H9 (cell line): ENCODE data around the gene CHMP4A. TPM values are rescaled to one million over a fixed set of nuclear protein-coding genes. Genes with fewer than 3 reads are reported as not detected.

Experiments
- DNase-seq: peaks from one replicate; pipeline ENCODE4 v3.0.0-alpha.2; 2017
- H2AFZ ChIP-seq: one replicate; pipeline ENCODE4 v1.6.1; 2013; ENCODE audit warnings: mild to moderate bottlenecking, low read length, control low read depth, moderate library complexity
- H2AK5ac ChIP-seq: 2 replicates; pipeline ENCODE4 v1.6.1; 2013; ENCODE audit warnings: low read length, control low read depth, mixed read lengths; ENCODE audit not compliant: insufficient read length
- H2BK120ac ChIP-seq: one replicate; pipeline ENCODE4 v1.6.1; 2013; ENCODE audit warnings: low read depth, mild to moderate bottlenecking, low read length, control low read depth, inconsistent platforms; ENCODE audit not compliant: poor library complexity, severe bottlenecking
- H2BK12ac ChIP-seq: 2 replicates; pipeline ENCODE4 v1.6.1; 2013; ENCODE audit warnings: low read length, control low read depth, mixed read lengths, low read depth; ENCODE audit not compliant: insufficient read length
- H2BK15ac ChIP-seq: 2 replicates; pipeline ENCODE4 v1.6.1; 2013; ENCODE audit warnings: low read depth, low read length, control low read depth
- H2BK20ac ChIP-seq: one replicate; pipeline ENCODE4 v1.6.1; 2013; ENCODE audit warnings: low read depth, mild to moderate bottlenecking, low read length, control low read depth, inconsistent platforms; ENCODE audit not compliant: poor library complexity, severe bottlenecking
- H2BK5ac ChIP-seq: 2 replicates; pipeline ENCODE4 v1.6.1; 2013; ENCODE audit warnings: low read length, control low read depth, mixed read lengths; ENCODE audit not compliant: insufficient read length
- H3K14ac ChIP-seq: 2 replicates; pipeline ENCODE4 v1.6.1; 2013; ENCODE audit warnings: low read length, control low read depth; ENCODE audit not compliant: insufficient read depth
- H3K18ac ChIP-seq: 2 replicates; pipeline ENCODE4 v1.6.1; 2013; ENCODE audit warnings: low read depth, mild to moderate bottlenecking, mixed read lengths, low read length, control low read depth; ENCODE audit not compliant: insufficient read length
- H3K23ac ChIP-seq: 2 replicates; pipeline ENCODE4 v1.6.1; 2013; ENCODE audit warnings: low read length, control low read depth, mixed read lengths, low read depth; ENCODE audit not compliant: insufficient read length
- H3K23me2 ChIP-seq: 2 replicates; pipeline ENCODE4 v1.6.1; 2013; ENCODE audit warnings: low read depth, mild to moderate bottlenecking, mixed read lengths, low read length, control low read depth; ENCODE audit not compliant: insufficient read length, poor library complexity, severe bottlenecking
- H3K27ac ChIP-seq: 2 replicates; pipeline ENCODE4 v1.5.1; 2013; ENCODE audit warnings: low read length, control low read depth, mixed read lengths, low read depth; ENCODE audit not compliant: insufficient read length
- H3K27me3 ChIP-seq: 2 replicates; pipeline ENCODE4 v1.6.1; 2013; ENCODE audit warnings: low read length, control low read depth, inconsistent platforms; ENCODE audit not compliant: insufficient read depth
- H3K4ac ChIP-seq: 2 replicates; pipeline ENCODE4 v1.6.1; 2013; ENCODE audit warnings: low read depth, mild to moderate bottlenecking, control low read depth, inconsistent platforms, low read length, moderate library complexity
- H3K4me1 ChIP-seq: 2 replicates; pipeline ENCODE4 v1.6.1; 2013; ENCODE audit warnings: low read length, control low read depth, inconsistent platforms; ENCODE audit not compliant: insufficient read depth
- H3K4me2 ChIP-seq: 2 replicates; pipeline ENCODE4 v1.6.1; 2013; ENCODE audit warnings: low read length, control low read depth, mixed read lengths; ENCODE audit not compliant: insufficient read length, insufficient read depth
- H3K56ac ChIP-seq: 2 replicates; pipeline ENCODE4 v1.6.1; 2013; ENCODE audit warnings: low read depth, mild to moderate bottlenecking, mixed read lengths, low read length, control low read depth; ENCODE audit not compliant: insufficient read length
- H3K79me1 ChIP-seq: 2 replicates; pipeline ENCODE4 v1.6.1; 2013; ENCODE audit warnings: low read depth, mild to moderate bottlenecking, moderate library complexity, low read length, control low read depth, inconsistent platforms; ENCODE audit not compliant: insufficient read depth, poor library complexity, severe bottlenecking
- H3K79me2 ChIP-seq: 2 replicates; pipeline ENCODE4 v1.6.1; 2013; ENCODE audit warnings: low read length, control low read depth, inconsistent platforms; ENCODE audit not compliant: insufficient read depth
- H3K9ac ChIP-seq: 2 replicates; pipeline ENCODE4 v1.6.1; 2013; ENCODE audit warnings: low read length, control low read depth, mixed read lengths; ENCODE audit not compliant: insufficient read length; ENCODE audit errors: extremely low read depth
- H3K9me3 ChIP-seq: one replicate; pipeline ENCODE4 v1.6.1; 2013; ENCODE audit warnings: low read depth, low read length, inconsistent platforms; ENCODE audit not compliant: control insufficient read depth
- H3T11ph ChIP-seq: one replicate; pipeline ENCODE4 v1.6.1; 2013; ENCODE audit warnings: mild to moderate bottlenecking, low read length, control low read depth, inconsistent platforms
- H4K20me1 ChIP-seq: one replicate; pipeline ENCODE4 v1.6.1; 2013; ENCODE audit not compliant: control insufficient read depth, insufficient read length, insufficient read depth
- H4K5ac ChIP-seq: 2 replicates; pipeline ENCODE4 v1.6.1; 2013; ENCODE audit warnings: low read depth, mild to moderate bottlenecking, mixed read lengths, low read length, control low read depth; ENCODE audit not compliant: insufficient read length
- H4K8ac ChIP-seq: replicated peaks from 2 replicates; pipeline ENCODE4 v1.6.1; 2013; ENCODE audit warnings: low read length, control low read depth, mixed read lengths, low read depth; ENCODE audit not compliant: insufficient read length
- H4K91ac ChIP-seq: 2 replicates; pipeline ENCODE4 v1.6.1; 2013; ENCODE audit warnings: low read depth, mild to moderate bottlenecking, moderate library complexity, mixed read lengths, low read length, control low read depth; ENCODE audit not compliant: insufficient read length
- H3K27ac Mint-ChIP-seq, 3 experiments: 2 replicates in 2 of 3; 3 replicates in 1 of 3; pipeline ENCODE4 v1.8.0; 2020 to 2021; ENCODE audit warnings: mixed read lengths in 3 of 3, mild to moderate bottlenecking in 1 of 3, moderate library complexity in 1 of 3
- H3K27me3 Mint-ChIP-seq: 2 replicates; pipeline ENCODE4 v1.8.0; 2021; ENCODE audit warnings: low read depth, mild to moderate bottlenecking, moderate library complexity, mixed read lengths
- H3K36me3 Mint-ChIP-seq, 3 experiments: 2 replicates in 2 of 3; 3 replicates in 1 of 3; pipeline ENCODE4 v1.8.0; 2020 to 2021; ENCODE audit warnings: low read depth in 3 of 3, mixed read lengths in 3 of 3; ENCODE audit not compliant: insufficient read depth in 1 of 3
- H3K4me1 Mint-ChIP-seq, 2 experiments: 2 replicates each; pipeline ENCODE4 v1.8.0; 2020; ENCODE audit warnings: mixed read lengths in 2 of 2
- H3K4me3 Mint-ChIP-seq, 2 experiments: 2 replicates in 1 of 2; 3 replicates in 1 of 2; pipeline ENCODE4 v1.8.0; 2020 to 2021; ENCODE audit warnings: mild to moderate bottlenecking in 2 of 2, mixed read lengths in 2 of 2, moderate library complexity in 1 of 2
- H3K9me3 Mint-ChIP-seq, 2 experiments: 2 replicates in 1 of 2; 3 replicates in 1 of 2; pipeline ENCODE4 v1.8.0; 2020; ENCODE audit warnings: mild to moderate bottlenecking in 2 of 2, mixed read lengths in 2 of 2, moderate library complexity in 1 of 2
- WGBS: extraction: QIAGEN DNeasy Blood & Tissue Kit; methylation state at CpG from one replicate; pipeline ENCODE4 v1.1.7; 2013; ENCODE audit warnings: missing lambda C conversion rate, low lambda C conversion rate, mixed read lengths; ENCODE audit not compliant: insufficient read length; ENCODE audit errors: extremely low coverage; 5-methylcytosine and 5-hydroxymethylcytosine counted together
- long read RNA-seq: library from polyadenylated mRNA; unstranded; transcript quantifications from one replicate; pipeline ENCODE4 v2.0.0, GENCODE V29; 2020
- total RNA-seq: library from RNA; stranded (reverse); gene quantifications from 2 replicates; pipeline ENCODE4 v1.2.1, GENCODE V29; 2021
- TF ChIP-seq, protein P1 (sequence below): fragments of 200-600 bp; sonication (generic); conservative IDR thresholded peaks from 3 replicates; pipeline ENCODE4 v1.8.0; 2021; ENCODE audit warnings: antibody characterized with exemption, mild to moderate bottlenecking

CHMP4A gene, protein sequence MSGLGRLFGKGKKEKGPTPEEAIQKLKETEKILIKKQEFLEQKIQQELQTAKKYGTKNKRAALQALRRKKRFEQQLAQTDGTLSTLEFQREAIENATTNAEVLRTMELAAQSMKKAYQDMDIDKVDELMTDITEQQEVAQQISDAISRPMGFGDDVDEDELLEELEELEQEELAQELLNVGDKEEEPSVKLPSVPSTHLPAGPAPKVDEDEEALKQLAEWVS
- total RNA-seq, result 42.0 and 46.2 TPM in 2 replicates
- long read RNA-seq, transcript CHMP4A-201 (6 exons, 1,393 nt), result major isoform, 92 of 105 reads
- long read RNA-seq, partial matches to known transcripts, result 0 of 105 reads
- long read RNA-seq, other reads (novel, unspliced or antisense), result 11 of 105 reads

DNA sequence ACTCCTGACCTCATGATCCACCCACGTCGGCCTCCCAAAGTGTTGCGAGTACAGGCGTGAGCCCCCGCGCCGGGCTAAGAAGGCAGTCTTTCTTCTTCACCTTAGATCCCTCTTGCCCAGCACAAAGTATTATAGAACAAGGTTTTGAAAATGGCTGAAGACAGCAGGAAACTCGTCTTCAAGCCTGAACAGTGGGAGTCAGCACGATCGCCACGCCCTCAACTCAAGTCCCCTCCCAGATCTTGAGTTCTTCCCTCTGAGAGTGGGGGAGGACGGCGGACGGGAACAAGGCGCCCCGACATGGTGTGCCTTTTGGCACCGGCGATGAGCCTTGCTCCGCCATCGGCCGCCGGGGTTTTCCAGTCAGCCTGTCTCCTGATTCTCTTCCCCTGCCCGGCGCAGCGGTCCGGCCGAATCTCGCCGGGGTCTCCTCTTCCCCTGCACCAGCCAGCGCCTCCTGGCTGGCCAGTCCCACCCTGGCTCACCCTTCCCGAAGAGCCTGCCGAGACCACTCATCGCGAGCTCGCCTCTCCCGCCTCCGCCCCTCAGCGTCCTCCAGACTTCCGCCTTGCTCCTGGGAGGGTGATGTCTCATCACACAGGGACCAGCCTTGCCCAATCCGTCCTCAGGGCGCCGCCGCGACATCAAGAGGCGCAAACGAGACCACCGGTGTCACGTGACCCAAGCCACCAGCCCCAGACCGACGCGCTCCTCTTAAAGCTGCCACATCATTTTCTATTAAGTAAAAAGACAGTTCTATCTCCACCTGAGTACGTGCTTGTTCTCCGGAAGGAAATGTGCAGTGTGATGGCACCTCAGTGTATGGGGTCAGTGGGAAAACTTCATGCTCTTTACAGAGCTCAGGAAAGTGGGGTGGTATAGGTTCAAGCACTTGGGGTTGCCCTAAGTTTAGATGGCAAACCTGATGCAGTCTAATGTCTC is at the start of gene CHMP4A:
TSS of gene CHMP4A (minus strand) at position 565 of the 942 bp plus-strand sequence. CDS start at position 516, 49 bp downstream.
- no peak within 1 kb of the TSS for H2AFZ ChIP-seq
- Mint-ChIP-seq H3K36me3 (peaks cover 13 to 43% (median 32%) of the 10 kb centered on the region in 3 experiments; a peak in 6 of 7 replicates), H3K4me3 (peak within 1 kb of the TSS; percentile 91 to 96), H3K9me3 (no peaks in the 10 kb centered on the region; a peak in 1 of 5 replicates), H3K27ac (peak within 1 kb of the TSS; percentile 88 to 100 (median 100)), H3K4me1 (peaks cover 18 to 26% of the 10 kb centered on the region in 2 experiments), H3K27me3 (no peaks in the 10 kb centered on the region; the same call in 1 of the 2 replicates)
- H4K8ac ChIP-seq, result no peak within 1 kb of the TSS
- no peak within 1 kb of the TSS for H3K23ac ChIP-seq
- peak within 1 kb of the TSS; percentile 60 for H3K56ac ChIP-seq
- H3K27me3 ChIP-seq, result no peaks in the 10 kb centered on the region
- H4K5ac ChIP-seq, result no peak within 1 kb of the TSS
- H2BK120ac ChIP-seq, result peak within 1 kb of the TSS; percentile 63
- no peak within 1 kb of the TSS for H3T11ph ChIP-seq
- no peaks in the 10 kb centered on the region for H3K9me3 ChIP-seq
- peak within 1 kb of the TSS; percentile 93 for H3K18ac ChIP-seq
- H2BK20ac ChIP-seq, result no peak within 1 kb of the TSS
- H3K14ac ChIP-seq, result peak within 1 kb of the TSS; percentile 94
- peak within 1 kb of the TSS; percentile 93 for H3K9ac ChIP-seq
- H4K20me1 ChIP-seq, result no peaks in the 10 kb centered on the region
- peak within 1 kb of the TSS; percentile 61 for H2BK5ac ChIP-seq
- H3K23me2 ChIP-seq, result peaks cover 11% of the 10 kb centered on the region
- no peaks in the 10 kb centered on the region for H3K4me1 ChIP-seq
- no peak within 1 kb of the TSS for H2AK5ac ChIP-seq
- no peaks in the 10 kb centered on the region for H3K79me1 ChIP-seq
- peak; percentile 99 for DNase-seq
- H3K27ac ChIP-seq, result peak within 1 kb of the TSS; percentile 41
- TF ChIP-seq, protein P1, sequence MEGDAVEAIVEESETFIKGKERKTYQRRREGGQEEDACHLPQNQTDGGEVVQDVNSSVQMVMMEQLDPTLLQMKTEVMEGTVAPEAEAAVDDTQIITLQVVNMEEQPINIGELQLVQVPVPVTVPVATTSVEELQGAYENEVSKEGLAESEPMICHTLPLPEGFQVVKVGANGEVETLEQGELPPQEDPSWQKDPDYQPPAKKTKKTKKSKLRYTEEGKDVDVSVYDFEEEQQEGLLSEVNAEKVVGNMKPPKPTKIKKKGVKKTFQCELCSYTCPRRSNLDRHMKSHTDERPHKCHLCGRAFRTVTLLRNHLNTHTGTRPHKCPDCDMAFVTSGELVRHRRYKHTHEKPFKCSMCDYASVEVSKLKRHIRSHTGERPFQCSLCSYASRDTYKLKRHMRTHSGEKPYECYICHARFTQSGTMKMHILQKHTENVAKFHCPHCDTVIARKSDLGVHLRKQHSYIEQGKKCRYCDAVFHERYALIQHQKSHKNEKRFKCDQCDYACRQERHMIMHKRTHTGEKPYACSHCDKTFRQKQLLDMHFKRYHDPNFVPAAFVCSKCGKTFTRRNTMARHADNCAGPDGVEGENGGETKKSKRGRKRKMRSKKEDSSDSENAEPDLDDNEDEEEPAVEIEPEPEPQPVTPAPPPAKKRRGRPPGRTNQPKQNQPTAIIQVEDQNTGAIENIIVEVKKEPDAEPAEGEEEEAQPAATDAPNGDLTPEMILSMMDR, result peak; percentile 27; the same call in 1 of the 3 replicates
- peak within 1 kb of the TSS; percentile 49; the same call in 1 of the 2 replicates for H3K4ac ChIP-seq
- H2BK15ac ChIP-seq, result no peak within 1 kb of the TSS
- H2BK12ac ChIP-seq, result no peak within 1 kb of the TSS
- no peaks in the 10 kb centered on the region for H3K79me2 ChIP-seq
- no CpG with 5 or more reads among the region's 53 CpGs for WGBS
- no peak within 1 kb of the TSS for H4K91ac ChIP-seq
- H3K4me2 ChIP-seq, result peak within 1 kb of the TSS; percentile 67
